ENCODE measurements around the gene ZC3H7A. TPM values are rescaled to one million over a fixed set of nuclear protein-coding genes. Genes with fewer than 3 reads are reported as not detected.

Gene ZC3H7A
- total and polyA plus RNA-seq, 10 of the 15 experiments (the other 5 are each of a cell fraction or from before 2014, with no cell fraction given): 46.3 to 188 (median 68.6) TPM

GRCh38 chr16:11742536-11743307, 54.3 kb downstream of the ZC3H7A start, which contains the start of gene TXNDC11 (continued):
- TF ChIP-seq PRDM15 (CRISPR knock-in tag; IDR thresholded peaks at IDR 0.05) (no peak), SUZ12 (IDR thresholded peaks at IDR 0.05; ENCODE audit: unreplicated experiment) (no peak), SPI1 (IDR thresholded peaks at IDR 0.05; ENCODE audit: borderline replicate concordance, insufficient read depth, low read depth, low read length) (no peak), IKZF1 (conservative IDR thresholded peaks at IDR 0.05) (peak; percentile 93), DPF2 (IDR thresholded peaks at IDR 0.05) (peak; percentile 92), RCOR1 (conservative IDR thresholded peaks at IDR 0.05; ENCODE audit: low read depth, low read length) (no peak), TAF1 (IDR thresholded peaks at IDR 0.05; ENCODE audit: borderline replicate concordance, low read depth, low read length) (no peak; the same call in 1 of the 2 replicates), NFYA (IDR thresholded peaks at IDR 0.05; ENCODE audit: borderline replicate concordance, low read depth, low read length) (no peak), MEF2B (IDR thresholded peaks at IDR 0.05; ENCODE audit: partially characterized antibody, poor library complexity, severe bottlenecking) (peak; percentile 100), ZBTB4 (CRISPR knock-in tag; IDR thresholded peaks at IDR 0.05) (no peak), NBN (IDR thresholded peaks at IDR 0.05) (no peak; the same call in 1 of the 2 replicates), ASH2L (IDR thresholded peaks at IDR 0.05; ENCODE audit: borderline replicate concordance, low read depth) (no peak), CBFB (IDR thresholded peaks at IDR 0.05; ENCODE audit: low read depth) (no peak; the same call in 1 of the 2 replicates), NFXL1 (IDR thresholded peaks at IDR 0.05; ENCODE audit: borderline replicate concordance) (no peak), PBX3 (IDR thresholded peaks at IDR 0.05; ENCODE audit: insufficient replicate concordance, low read depth, low read length) (no peak), MYB (IDR thresholded peaks at IDR 0.05; ENCODE audit: borderline replicate concordance, low read depth, low read length) (no peak), SUPT20H (IDR thresholded peaks at IDR 0.05; ENCODE audit: borderline replicate concordance, control insufficient read depth, low read depth, low read length) (no peak), SKIL (IDR thresholded peaks at IDR 0.05; ENCODE audit: low read depth, poor library complexity, severe bottlenecking) (no peak), ZSCAN29 (IDR thresholded peaks at IDR 0.05) (0 out of 2 replicates have a peak, but pooled peaks have one; percentile 75), POLR2A (IDR thresholded peaks at IDR 0.05; ENCODE audit: low read depth, low read length) (peak; percentile 98)
